Ovary (tissue), 3 donors: ENCODE data around the gene LIMCH1.

Experiments used
- CTCF ChIP-seq, 3 donors: fragments of 450-650 bp in 2 of 3; fragments of 200-600 bp in 1 of 3; IDR thresholded peaks; one replicate each; pipeline versions ENCODE4 v1.5.1 to v1.8.0; 2016 to 2022; ENCODE audit warnings: antibody characterized with exemption in 3 of 3, mild to moderate bottlenecking in 1 of 3
- EP300 ChIP-seq: sonication (generic); formaldehyde crosslinking; IDR thresholded peaks from one replicate; pipeline ENCODE4 v1.6.1; 2017; ENCODE audit warnings: antibody characterized with exemption
- POLR2A ChIP-seq: fragments of 450-650 bp; IDR thresholded peaks from one replicate; pipeline ENCODE4 v1.6.1; 2017; ENCODE audit warnings: antibody characterized with exemption, mild to moderate bottlenecking, moderate library complexity
- donor health status: DM: no; HTN: no; CAD: no.

- TF ChIP-seq CTCF (IDR thresholded peaks at IDR 0.05) (no peak), POLR2A (no peak), EP300 (no peak)
Observed at GRCh38 chr4:41561244-41561643, 23.3 kb downstream of the LIMCH1 start.
